Gastrocnemius medialis (tissue), 4 donors: Measurements from ENCODE around the gene TMEM42.

Source experiments
- CTCF ChIP-seq, 5 experiments: fragments of 450-650 bp in 3 of 5; fragments of 200-600 bp in 2 of 5; sonication (generic) in 2 of 5; IDR thresholded peaks in 4 of 5; conservative IDR thresholded peaks in 1 of 5; 1 replicate in 4 of 5; 2 replicates in 1 of 5; pipeline ENCODE4 v1.5.1; 2016 to 2019; ENCODE audit warnings: antibody characterized with exemption in 5 of 5, mild to moderate bottlenecking in 3 of 5, moderate library complexity in 3 of 5
- POLR2A ChIP-seq, 2 donors: fragments of 450-650 bp; IDR thresholded peaks; one replicate each; pipeline ENCODE4 v1.6.1; 2017; ENCODE audit warnings: antibody characterized with exemption in 2 of 2, mild to moderate bottlenecking in 2 of 2, moderate library complexity in 2 of 2

GRCh38 chr3:44865272-44866035 lies 3.7 kb downstream of the TMEM42 start:
- no peak for TF ChIP-seq POLR2A (IDR thresholded peaks at IDR 0.05)
- no peak for TF ChIP-seq CTCF (IDR thresholded peaks at IDR 0.05 in 4 of 5, conservative IDR thresholded peaks at IDR 0.05 in 1 of 5)
